HFFc6 (cell line): ENCODE data around the gene WDR54. TPM values are rescaled to one million over a fixed set of nuclear protein-coding genes. Genes with fewer than 3 reads are reported as not detected.
A peak's percentile ranks its signal among the peaks of the same experiment; 100 is the strongest.

Experiments used
- DNase-seq: peaks from one replicate; pipeline ENCODE4 v3.0.0-alpha.2; 2018
- H3K27ac Mint-ChIP-seq: 2 replicates; pipeline ENCODE4 v1.8.0; 2020; ENCODE audit warnings: mild to moderate bottlenecking, mixed read lengths
- H3K27me3 Mint-ChIP-seq: 2 replicates; pipeline ENCODE4 v1.8.0; 2021; ENCODE audit warnings: mild to moderate bottlenecking, moderate library complexity, mixed read lengths; ENCODE audit not compliant: insufficient read depth
- H3K36me3 Mint-ChIP-seq: 2 replicates; pipeline ENCODE4 v1.8.0; 2021; ENCODE audit warnings: low read depth, mixed read lengths
- H3K4me1 Mint-ChIP-seq: 2 replicates; pipeline ENCODE4 v1.8.0; 2020; ENCODE audit warnings: low read depth, mixed read lengths
- H3K4me3 Mint-ChIP-seq: 2 replicates; pipeline ENCODE4 v1.8.0; 2020; ENCODE audit warnings: mild to moderate bottlenecking, moderate library complexity, mixed read lengths
- H3K9me3 Mint-ChIP-seq: 2 replicates; pipeline ENCODE4 v1.8.0; 2020; ENCODE audit warnings: mild to moderate bottlenecking, mixed read lengths
- total RNA-seq, 6 experiments: library from RNA; stranded (reverse); fragmentation: NEBNext Ultra II Directional; extraction: Animal tissue kit (Norgen Biotek cat#: 25700); gene quantifications; 2 replicates in 1 of 6; 3 replicates in 5 of 6; pipeline ENCODE4 v1.2.3, GENCODE V29; 2021
- TF ChIP-seq, protein P1 (sequence below): fragments of 200-600 bp; sonication (generic); IDR thresholded peaks from 2 replicates; pipeline ENCODE4 v1.5.0; 2021; ENCODE audit warnings: antibody characterized with exemption, mild to moderate bottlenecking

Gene WDR54
- total RNA-seq, 6 experiments from 2014 or later, result 30.7 to 37.7 (median 33.4) TPM

DNA sequence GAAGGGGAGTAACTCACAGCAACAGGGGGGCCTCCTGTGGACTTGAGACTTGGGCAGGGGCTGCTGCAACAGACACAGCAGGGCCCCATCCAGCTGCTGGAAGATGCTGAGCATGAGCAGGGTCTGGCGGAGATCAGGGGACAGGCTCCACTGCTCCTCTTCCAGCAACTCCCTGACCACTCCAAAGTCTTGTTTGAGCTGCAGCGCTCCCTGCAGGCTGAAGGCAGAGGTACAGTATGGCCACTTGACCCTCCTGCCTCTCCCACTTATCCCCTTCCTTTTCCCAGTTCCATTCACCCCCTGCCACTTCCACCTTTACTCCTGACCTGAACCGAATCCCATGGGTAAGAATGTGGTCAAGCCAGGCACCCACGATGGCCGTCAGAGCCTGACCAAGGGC is 53.4 kb downstream of the WDR54 start:
- DNase-seq, result no peak
- H3K27ac Mint-ChIP-seq, result no peak overlapping the region
- H3K36me3 Mint-ChIP-seq, result peaks cover 51% of the 10 kb centered on the region
- H3K4me3 Mint-ChIP-seq, result no peak overlapping the region
- TF ChIP-seq, protein P1, sequence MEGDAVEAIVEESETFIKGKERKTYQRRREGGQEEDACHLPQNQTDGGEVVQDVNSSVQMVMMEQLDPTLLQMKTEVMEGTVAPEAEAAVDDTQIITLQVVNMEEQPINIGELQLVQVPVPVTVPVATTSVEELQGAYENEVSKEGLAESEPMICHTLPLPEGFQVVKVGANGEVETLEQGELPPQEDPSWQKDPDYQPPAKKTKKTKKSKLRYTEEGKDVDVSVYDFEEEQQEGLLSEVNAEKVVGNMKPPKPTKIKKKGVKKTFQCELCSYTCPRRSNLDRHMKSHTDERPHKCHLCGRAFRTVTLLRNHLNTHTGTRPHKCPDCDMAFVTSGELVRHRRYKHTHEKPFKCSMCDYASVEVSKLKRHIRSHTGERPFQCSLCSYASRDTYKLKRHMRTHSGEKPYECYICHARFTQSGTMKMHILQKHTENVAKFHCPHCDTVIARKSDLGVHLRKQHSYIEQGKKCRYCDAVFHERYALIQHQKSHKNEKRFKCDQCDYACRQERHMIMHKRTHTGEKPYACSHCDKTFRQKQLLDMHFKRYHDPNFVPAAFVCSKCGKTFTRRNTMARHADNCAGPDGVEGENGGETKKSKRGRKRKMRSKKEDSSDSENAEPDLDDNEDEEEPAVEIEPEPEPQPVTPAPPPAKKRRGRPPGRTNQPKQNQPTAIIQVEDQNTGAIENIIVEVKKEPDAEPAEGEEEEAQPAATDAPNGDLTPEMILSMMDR, result peak; percentile 62; the same call in 1 of the 2 replicates
- H3K27me3 Mint-ChIP-seq, result peaks cover 2% of the 10 kb centered on the region
- H3K4me1 Mint-ChIP-seq, result peaks cover 14% of the 10 kb centered on the region
- H3K9me3 Mint-ChIP-seq, result no peaks in the 10 kb centered on the region

Other genes starting within 250 kb of the WDR54 start
- gene MOB1A, start 242.9 kb upstream of the WDR54 start, total RNA-seq, result 100 to 1,000 TPM in 5 of 6 experiments, 10 to 100 TPM in 1; 95.4 to 121 (median 112) TPM
- gene MTHFD2, start 223.1 kb upstream of the WDR54 start, total RNA-seq, result 10 to 100 TPM; 75.3 to 99.6 (median 85.1) TPM
- gene SLC4A5, start 78.3 kb upstream of the WDR54 start, total RNA-seq, result under 1 TPM in 3 of 6 experiments, not detected in 3; 0.19 to 0.40 (median 0.31) TPM
- 100 to 1,000 TPM; 222 to 286 (median 236) TPM for gene DCTN1, start 41.4 kb upstream of the WDR54 start, total RNA-seq
- 1 to 10 TPM in 5 of 6 experiments, under 1 TPM in 1; 0.53 to 2.3 (median 1.4) TPM for gene C2orf81, start 111 bp upstream of the WDR54 start, total RNA-seq
- 10 to 100 TPM; 12.7 to 14.8 (median 13.6) TPM for gene RTKN, start 20.2 kb downstream of the WDR54 start, total RNA-seq
- 10 to 100 TPM; 18.4 to 26.9 (median 21.4) TPM for gene INO80B, start 33.4 kb downstream of the WDR54 start, total RNA-seq
- 10 to 100 TPM; 51.0 to 73.1 (median 56.7) TPM for gene WBP1, start 36.7 kb downstream of the WDR54 start, total RNA-seq
- 10 to 100 TPM; 51.4 to 68.9 (median 62.5) TPM for gene MOGS, start 43.7 kb downstream of the WDR54 start, total RNA-seq
- 100 to 1,000 TPM in 2 of 6 experiments, 10 to 100 TPM in 4; 74.5 to 120 (median 97.7) TPM for gene MRPL53, start 51.0 kb downstream of the WDR54 start, total RNA-seq
- 10 to 100 TPM in 4 of 6 experiments, 1 to 10 TPM in 2; 8.5 to 11.1 (median 10.2) TPM for gene CCDC142, start 61.3 kb downstream of the WDR54 start, total RNA-seq
- 10 to 100 TPM; 14.3 to 17.4 (median 16.7) TPM for gene TTC31, start 61.4 kb downstream of the WDR54 start, total RNA-seq
- 1 to 10 TPM in 3 of 6 experiments, under 1 TPM in 3; 0.21 to 1.8 (median 1.2) TPM for gene LBX2, start 77.9 kb downstream of the WDR54 start, total RNA-seq
- 10 to 100 TPM; 26.0 to 33.8 (median 29.3) TPM for gene PCGF1, start 86.0 kb downstream of the WDR54 start, total RNA-seq
- gene TLX2, start 92.7 kb downstream of the WDR54 start, total RNA-seq, result under 1 TPM; 0.17 to 0.31 (median 0.21) TPM
- gene DQX1, start 104.5 kb downstream of the WDR54 start, total RNA-seq, result under 1 TPM in 2 of 6 experiments, not detected in 4; 0.14 to 0.40 TPM
- 100 to 1,000 TPM in 2 of 6 experiments, 10 to 100 TPM in 4; 81.0 to 119 (median 94.6) TPM for gene AUP1, start 108.0 kb downstream of the WDR54 start, total RNA-seq
- 10 to 100 TPM; 29.7 to 43.3 (median 33.6) TPM for gene HTRA2, start 108.2 kb downstream of the WDR54 start, total RNA-seq
- gene LOXL3, start 132.2 kb downstream of the WDR54 start, total RNA-seq, result 10 to 100 TPM; 59.4 to 76.5 (median 64.1) TPM
- 10 to 100 TPM; 17.3 to 38.4 (median 31.5) TPM for gene DOK1, start 133.0 kb downstream of the WDR54 start, total RNA-seq
- gene M1AP, start 226.6 kb downstream of the WDR54 start, total RNA-seq, result under 1 TPM in 5 of 6 experiments, not detected in 1; 0.14 to 0.38 (median 0.17) TPM
- 10 to 100 TPM; 12.5 to 16.5 (median 14.4) TPM for gene SEMA4F, start 232.5 kb downstream of the WDR54 start, total RNA-seq